Activated naive CD4-positive, alpha-beta T cell treated with anti-CD3 and anti-CD28 coated beads, Interleukin-2, amount 50 U/mL, for 72 hours (primary cell): ENCODE measurements around the gene MTFMT. TPM values are rescaled to one million over a fixed set of nuclear protein-coding genes. Genes with fewer than 3 reads are reported as not detected.

Experiments
- ATAC-seq, 2 donors: fragments of 150-1000 bp; cut with Tn5 transposase; 2 replicates each; pipeline ENCODE4 v1.10.0; 2021; ENCODE audit warnings: mild to moderate bottlenecking in 2 of 2, moderate library complexity in 2 of 2
- DNase-seq, 2 donors: peaks; one replicate each; pipeline ENCODE4 v3.0.0; 2021 to 2022; ENCODE audit warnings: low spot score in 2 of 2
- H3K27ac Mint-ChIP-seq, 2 donors: one replicate each; pipeline ENCODE4 v1.8.0; 2022; ENCODE audit warnings: mild to moderate bottlenecking in 2 of 2, mixed read lengths in 2 of 2
- H3K36me3 Mint-ChIP-seq, 2 donors: one replicate each; pipeline ENCODE4 v1.8.0; 2022; ENCODE audit warnings: mixed read lengths in 2 of 2
- H3K9me3 Mint-ChIP-seq, 2 donors: one replicate each; pipeline ENCODE4 v1.8.0; 2022; ENCODE audit warnings: mixed read lengths in 2 of 2
- total RNA-seq, 2 donors: library from RNA; stranded (reverse); gene quantifications; one replicate each; pipeline ENCODE4 v1.2.3, GENCODE V29; 2022

MTFMT gene
- total RNA-seq, 2 donors from 2014 or later, result 15.7 to 17.3 TPM

- Mint-ChIP-seq H3K9me3 (no peaks in the 10 kb centered on the region), H3K36me3 (peaks cover 0 to 5% of the 10 kb centered on the region in 2 donors), H3K27ac (no peak overlapping the region)
- ATAC-seq, result no peak
- DNase-seq, result no peak
Observed at GRCh38 chr15:65066635-65067316, 37.3 kb upstream of the MTFMT start.

DNA sequence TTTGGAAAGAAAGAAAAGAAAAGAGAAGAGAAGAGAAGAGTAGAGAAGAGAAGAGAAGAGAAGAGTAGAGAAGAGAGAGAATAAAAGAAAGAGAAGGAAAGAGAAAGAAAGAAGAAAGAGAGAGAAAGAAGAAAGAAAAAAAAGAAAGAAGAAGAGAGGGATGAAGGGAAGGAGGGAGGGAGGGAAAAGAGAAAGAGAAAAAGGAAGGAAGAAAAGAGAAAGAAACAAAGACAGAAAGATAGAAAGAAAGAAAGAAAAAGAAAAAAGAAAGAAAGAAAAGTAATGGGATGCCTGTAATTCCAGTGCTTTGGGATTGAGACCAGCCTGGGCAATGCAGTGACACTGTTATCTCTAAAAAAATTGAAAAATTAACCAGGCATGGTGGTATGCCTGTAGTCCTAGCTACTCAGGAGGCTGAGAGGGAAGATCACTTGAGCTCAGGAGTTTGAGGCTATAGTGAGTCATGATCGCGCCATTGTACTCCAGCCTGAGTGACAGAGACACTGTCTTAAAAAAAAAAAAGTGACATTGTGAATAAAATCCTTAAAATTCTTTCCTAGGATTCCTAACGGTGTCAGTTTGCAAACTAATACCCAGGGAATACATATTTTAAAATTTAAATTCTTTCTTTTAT, 36.7 kb upstream of the MTFMT start:
- Mint-ChIP-seq H3K9me3 (no peaks in the 10 kb centered on the region), H3K36me3 (peaks cover 0 to 5% of the 10 kb centered on the region in 2 donors), H3K27ac (no peak overlapping the region)
- no peak for ATAC-seq
- DNase-seq, result no peak

GRCh38 chr15:65062726-65063125, 33.3 kb upstream of the MTFMT start:
- DNase-seq (no peak), ATAC-seq (no peak)
- Mint-ChIP-seq H3K9me3 (no peaks in the 10 kb centered on the region), H3K27ac (no peak overlapping the region), H3K36me3 (no peaks in the 10 kb centered on the region)

DNA sequence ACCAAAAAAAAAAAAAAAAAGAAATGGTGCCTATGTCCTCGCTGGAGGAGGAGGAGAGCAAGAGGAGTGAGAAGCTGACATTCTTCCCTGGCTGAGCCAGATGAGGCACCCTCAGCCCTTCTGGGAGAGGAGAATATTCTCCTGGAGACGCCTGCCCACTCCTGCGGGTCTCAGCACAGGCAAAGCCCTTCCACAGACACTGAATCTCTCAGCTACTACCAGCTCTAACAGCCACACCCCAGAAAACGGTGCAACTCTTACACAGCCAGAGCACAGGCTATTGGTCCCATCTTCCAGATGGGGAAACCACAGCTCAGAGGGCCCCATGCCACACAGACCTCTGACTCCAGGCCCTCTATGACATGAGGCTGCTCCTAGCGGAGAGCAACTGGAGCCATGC, 32.6 kb upstream of the MTFMT start:
- Mint-ChIP-seq H3K36me3 (no peaks in the 10 kb centered on the region), H3K9me3 (no peaks in the 10 kb centered on the region), H3K27ac (no peak overlapping the region)
- ATAC-seq (no peak), DNase-seq (no peak)

DNA sequence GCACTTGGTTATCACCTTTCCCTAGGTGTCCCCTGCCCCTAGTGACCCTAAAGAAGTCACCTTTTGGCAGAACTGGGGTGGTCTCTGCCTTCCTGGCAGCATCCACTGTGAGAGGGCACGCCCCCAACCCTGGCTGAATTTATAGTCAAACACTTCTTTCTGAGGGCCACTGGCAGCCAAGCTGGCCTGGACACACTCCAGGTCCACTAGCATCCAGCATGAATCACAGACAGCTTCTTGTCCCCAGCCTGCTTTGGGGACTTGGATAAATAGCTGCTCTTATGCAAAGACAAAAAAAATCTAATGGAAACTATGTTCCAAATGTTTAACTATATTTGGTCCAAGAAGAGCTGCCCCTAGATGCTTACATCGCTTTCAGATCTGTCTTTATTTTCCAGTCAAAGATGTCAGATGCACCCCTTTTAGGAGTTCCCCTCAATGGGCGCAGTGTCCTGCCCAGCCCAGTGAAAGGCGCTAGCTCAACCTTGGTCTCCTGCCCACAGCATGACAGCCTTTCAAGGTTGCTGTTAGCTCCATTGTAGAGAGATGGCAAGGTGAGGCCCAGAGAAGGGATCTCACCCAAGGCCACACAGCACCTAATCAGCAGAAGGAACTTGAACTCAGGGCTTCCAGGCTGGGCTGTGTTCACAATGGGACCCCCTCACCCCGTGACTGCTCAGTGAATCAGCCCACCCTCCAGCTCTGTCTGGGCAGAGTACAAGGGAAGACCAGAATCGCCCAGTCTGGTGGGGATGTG, 31.4 kb upstream of the MTFMT start:
- no peaks in the 10 kb centered on the region for H3K9me3 Mint-ChIP-seq
- H3K27ac Mint-ChIP-seq, result no peak overlapping the region
- DNase-seq (no peak), ATAC-seq (no peak)
- no peaks in the 10 kb centered on the region for H3K36me3 Mint-ChIP-seq

DNA sequence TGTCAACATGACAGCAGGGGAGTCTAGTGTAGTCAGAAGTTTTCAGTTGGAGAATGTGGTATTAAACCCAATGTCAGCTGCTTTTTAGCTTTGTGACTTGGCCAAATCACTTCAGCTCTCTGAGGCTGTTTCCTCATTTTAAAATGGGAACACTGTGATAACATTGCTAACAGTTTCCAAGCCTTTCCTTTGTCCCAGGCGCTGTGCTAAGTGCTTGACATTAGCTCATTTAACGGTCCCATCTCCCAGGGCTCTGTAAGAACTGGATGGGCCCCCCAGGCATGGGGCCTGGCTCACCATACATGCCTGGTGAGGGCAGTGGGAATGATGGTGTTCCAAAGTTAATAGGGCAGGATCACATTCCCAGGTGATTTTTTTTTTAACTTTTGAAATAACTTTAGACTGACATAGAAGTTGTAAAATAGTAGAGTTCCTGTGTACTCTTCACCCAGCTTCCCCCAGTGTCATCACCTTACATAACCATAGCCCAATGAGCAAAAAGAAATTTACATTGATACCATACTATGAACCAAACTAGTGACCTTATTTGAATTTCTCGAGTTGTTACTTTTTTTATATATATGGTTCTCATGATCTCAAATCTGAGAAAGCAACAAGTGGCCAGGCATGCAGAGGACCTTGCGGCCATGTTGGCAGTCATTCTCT, 30.6 kb upstream of the MTFMT start:
- no peak overlapping the region for H3K27ac Mint-ChIP-seq
- DNase-seq (no peak), ATAC-seq (no peak)
- H3K36me3 Mint-ChIP-seq, result no peaks in the 10 kb centered on the region
- H3K9me3 Mint-ChIP-seq, result no peaks in the 10 kb centered on the region

DNA sequence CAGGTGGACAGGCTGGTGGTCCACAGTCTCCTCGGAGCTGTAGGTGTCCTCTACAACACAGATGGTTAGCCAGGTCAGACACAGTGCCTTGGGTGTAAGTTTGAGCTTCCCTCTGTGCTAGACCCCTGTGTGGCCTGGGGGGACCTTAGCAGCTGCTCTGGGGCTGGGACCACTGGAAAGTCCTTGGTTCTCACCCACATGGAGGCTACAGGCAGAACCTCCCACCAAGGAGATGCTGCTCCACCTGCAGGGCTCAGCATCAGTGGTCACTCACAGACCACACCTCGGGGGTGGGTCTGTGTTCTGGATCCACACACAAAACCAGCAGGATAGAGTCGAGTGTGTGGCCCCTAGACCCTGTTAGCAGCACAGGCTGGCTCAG, 29.9 kb upstream of the MTFMT start:
- Mint-ChIP-seq H3K27ac (no peak overlapping the region), H3K36me3 (no peaks in the 10 kb centered on the region), H3K9me3 (no peaks in the 10 kb centered on the region)
- DNase-seq (no peak), ATAC-seq (no peak)

DNA sequence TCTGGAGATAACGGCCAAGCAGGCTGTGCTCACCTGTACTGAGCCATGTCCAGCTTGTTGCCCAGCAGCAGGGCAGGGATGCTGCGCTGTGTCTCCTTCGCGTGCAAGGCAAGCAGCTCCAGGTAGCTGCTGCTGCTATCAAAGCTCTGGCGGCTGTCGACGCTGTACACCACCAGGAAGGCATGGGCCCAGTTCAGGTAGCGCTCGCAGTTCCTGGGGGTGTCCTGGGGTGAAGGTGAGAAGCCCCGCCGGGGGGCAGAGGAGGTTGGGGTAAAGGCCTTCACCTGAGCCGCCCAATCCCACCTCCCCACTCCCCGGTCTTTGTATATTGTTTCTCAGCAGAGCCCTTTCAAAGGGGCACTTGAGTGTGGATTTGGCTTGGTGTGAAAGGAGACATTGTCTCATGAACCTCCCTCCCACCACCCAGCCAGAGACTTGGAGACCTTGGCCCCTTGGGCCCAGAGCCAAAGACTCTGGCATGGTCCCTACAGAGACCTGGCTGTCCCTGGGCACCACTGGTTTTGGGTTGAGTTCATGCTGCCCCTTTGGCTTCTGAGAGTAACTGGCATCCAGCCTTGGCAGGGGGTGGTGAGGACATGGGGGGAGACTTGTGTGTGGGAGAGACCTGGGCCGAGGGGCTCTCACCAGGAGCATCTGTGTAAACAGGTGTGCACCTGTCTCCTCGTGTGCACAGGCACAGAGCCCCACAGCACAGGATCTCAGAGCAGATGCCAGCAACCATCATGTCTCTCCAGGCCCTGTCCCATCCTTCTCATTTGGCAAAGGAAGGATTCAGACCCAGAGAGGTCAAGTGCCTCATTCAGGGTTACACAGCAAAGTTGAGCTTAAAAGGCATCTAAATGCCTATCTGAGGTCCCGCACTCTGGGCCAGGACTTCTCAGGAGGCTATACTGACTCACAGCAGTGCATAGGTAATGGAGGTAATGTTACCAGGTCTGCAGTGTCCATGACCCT, 29.2 kb upstream of the MTFMT start:
- Mint-ChIP-seq H3K27ac (no peak overlapping the region), H3K36me3 (no peaks in the 10 kb centered on the region), H3K9me3 (no peaks in the 10 kb centered on the region)
- DNase-seq (no peak), ATAC-seq (no peak)

DNA sequence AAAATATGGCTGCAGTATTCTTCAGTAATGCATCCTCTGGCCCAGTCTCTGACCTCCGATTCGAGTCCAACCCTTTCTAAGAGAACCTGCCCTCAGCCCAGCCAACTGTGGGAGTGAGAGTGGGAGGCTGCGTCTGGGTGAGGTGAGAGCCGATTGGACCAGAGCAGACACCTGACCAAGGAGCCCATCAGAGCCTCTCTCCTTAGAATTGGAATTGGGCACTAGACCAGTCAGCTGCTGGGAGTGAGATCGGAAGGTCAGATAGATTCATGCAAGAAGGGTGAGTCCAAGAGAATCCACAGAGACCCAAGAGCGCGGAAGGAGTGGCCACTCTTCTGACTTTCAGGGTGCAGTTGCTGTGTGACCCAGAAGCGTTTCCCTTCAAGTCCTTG, 28.1 kb upstream of the MTFMT start:
- ATAC-seq (no peak), DNase-seq (no peak)
- no peak overlapping the region for H3K27ac Mint-ChIP-seq
- H3K36me3 Mint-ChIP-seq, result no peaks in the 10 kb centered on the region
- H3K9me3 Mint-ChIP-seq, result no peaks in the 10 kb centered on the region

- H3K9me3 Mint-ChIP-seq, result no peaks in the 10 kb centered on the region
- no peaks in the 10 kb centered on the region for H3K36me3 Mint-ChIP-seq
- no peak overlapping the region for H3K27ac Mint-ChIP-seq
- no peak for ATAC-seq
- DNase-seq, result no peak
Observed at GRCh38 chr15:65056868-65057548, 27.6 kb upstream of the MTFMT start.

DNA sequence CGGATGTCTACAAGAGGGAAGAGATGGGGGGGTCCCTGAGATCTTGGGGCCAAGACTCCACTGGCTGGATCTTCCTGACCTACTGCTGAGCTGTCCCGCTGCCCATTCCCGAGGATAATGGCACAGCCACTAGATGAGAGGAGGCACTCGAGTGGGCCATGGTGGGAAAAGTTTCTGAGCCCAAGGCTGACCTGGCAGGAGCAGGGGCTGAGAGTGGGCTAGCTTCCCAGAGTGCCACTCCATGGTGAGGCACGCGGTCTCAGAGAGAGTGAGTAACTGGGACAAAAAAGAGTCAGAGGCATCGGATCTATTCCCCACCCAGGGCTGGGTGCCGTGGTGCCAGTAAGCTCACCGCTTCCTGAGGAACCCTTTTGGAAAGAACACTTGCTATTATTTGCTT, 26.7 kb upstream of the MTFMT start:
- Mint-ChIP-seq H3K27ac (no peak overlapping the region), H3K9me3 (no peaks in the 10 kb centered on the region), H3K36me3 (no peaks in the 10 kb centered on the region)
- no peak for ATAC-seq
- DNase-seq, result no peak

DNA sequence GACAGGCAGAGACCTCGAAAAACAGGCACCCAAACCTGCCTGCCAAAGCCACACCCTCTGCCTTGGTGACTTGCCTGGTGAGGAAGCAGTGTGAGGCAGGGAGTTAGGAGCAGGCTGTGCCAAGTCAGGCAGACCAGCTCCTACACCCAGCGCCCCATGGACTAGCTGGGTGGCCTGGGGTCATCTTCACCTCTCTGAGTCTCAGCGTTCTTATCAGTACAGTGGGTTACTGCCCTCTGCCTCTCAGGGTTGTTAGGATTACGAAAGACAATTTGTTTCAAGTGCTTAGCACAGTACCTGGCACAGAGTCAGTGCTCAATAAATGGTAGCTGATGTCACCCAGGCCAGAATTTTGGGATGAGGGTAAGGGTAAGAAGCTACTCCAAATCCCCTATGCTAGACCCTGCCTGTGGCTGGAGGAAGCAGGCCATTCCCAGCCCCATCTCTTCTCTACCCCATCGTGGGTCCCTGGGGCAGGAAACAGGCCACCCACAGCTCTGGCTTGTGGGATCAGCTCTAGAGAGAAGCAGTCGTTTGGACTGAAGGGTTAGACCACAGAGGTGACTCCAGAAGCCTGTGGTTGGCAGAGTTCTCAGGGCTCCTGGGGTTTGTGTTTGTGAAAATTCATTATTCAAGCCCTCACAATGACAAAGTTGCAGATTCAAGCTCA, 25.9 kb upstream of the MTFMT start:
- H3K9me3 Mint-ChIP-seq, result no peaks in the 10 kb centered on the region
- no peaks in the 10 kb centered on the region for H3K36me3 Mint-ChIP-seq
- DNase-seq (no peak), ATAC-seq (no peak)
- peak overlapping the region in 1 of 2 donors; percentile 75 for H3K27ac Mint-ChIP-seq

DNA sequence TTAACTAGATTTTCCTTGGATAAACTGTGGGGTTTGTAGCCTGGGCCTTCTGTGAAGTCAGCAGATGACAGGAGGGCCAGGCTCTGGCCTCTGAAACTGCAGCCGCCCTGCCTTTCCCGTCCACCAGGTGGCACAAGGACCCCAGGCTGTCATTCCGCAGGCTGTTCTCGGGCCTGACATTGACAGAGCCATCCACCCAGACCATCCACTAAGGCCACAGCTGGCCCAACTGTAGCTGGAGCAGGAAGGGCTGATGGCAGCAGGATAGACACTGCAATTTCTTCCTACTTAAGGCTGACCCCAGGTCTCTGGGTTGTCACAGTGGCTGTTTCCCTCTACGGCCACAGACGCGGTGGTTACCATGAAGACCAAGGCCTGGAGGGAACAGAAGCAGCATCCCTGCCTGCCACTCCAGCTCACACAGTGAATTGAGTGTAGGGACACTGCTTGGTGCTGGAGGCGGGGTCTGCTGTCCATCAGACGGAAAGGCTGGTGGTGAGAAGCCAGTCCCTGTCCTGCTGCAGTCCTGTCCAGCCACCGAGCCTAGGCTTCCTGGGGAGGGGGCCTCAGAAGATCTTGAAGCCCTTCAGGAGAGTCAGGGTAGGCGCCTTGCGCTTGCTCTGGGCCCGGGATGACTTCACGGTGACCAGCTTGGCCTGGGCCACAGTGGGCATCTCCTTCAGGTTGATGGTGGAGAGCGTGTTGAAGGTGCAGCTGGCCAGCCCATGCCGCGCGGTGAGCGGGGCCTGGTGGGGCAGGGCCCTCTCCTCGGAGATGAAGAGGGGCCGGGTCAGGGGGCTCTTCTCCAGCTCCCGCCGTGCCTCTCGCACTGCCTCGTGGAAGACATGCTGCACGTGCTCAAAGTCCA, 25.1 kb upstream of the MTFMT start:
- H3K36me3 Mint-ChIP-seq, result no peaks in the 10 kb centered on the region
- ATAC-seq, result peak; percentile 58 to 60
- H3K9me3 Mint-ChIP-seq, result no peaks in the 10 kb centered on the region
- H3K27ac Mint-ChIP-seq, result no peak overlapping the region
- peak in 1 of 2 donors; percentile 71 for DNase-seq

DNA sequence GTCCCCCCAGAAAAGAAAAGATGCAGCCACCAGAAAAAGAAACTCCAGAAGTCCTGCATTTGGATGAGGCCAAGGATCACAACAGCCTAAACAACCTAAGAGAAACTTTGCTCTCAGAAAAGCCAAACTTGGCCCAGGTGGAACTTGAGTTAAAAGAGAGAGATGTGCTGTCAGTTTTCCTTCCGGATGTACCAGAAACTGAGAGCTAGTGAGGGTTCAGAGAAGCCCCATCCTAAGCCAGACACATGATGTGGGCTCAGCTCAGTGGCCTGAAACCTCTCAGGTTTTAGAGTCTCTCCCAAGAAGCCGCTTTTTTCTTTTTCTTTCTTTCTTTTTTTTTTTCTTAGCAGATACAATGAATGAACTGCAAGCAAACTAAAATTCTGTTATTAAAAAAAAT, 23.5 kb upstream of the MTFMT start:
- Mint-ChIP-seq H3K9me3 (no peaks in the 10 kb centered on the region), H3K36me3 (no peaks in the 10 kb centered on the region), H3K27ac (no peak overlapping the region)
- no peak for DNase-seq
- ATAC-seq, result no peak

DNA sequence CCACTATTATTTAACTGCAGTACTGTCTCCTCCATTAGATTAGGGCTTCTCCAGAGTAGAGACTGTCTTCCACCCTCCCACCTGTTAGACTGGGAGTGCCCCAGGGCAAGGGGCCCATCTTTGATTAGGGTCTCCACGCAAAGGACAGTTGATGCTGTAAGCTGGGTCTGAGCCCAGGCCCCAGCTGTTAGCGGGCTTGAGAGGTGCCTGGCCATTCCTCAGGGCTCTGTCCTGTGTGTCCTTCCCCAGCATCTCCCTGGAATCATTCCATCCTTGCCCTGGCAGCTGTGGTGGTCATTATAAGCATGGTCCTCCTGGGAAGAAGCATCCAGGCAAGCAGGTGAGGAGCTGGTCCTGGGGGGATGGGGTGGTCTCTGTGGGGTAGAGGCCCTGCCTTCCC, 21.8 kb upstream of the MTFMT start:
- ATAC-seq (no peak), DNase-seq (no peak)
- no peaks in the 10 kb centered on the region for H3K36me3 Mint-ChIP-seq
- peak overlapping the region in 1 of 2 donors; percentile 13 for H3K27ac Mint-ChIP-seq
- no peaks in the 10 kb centered on the region for H3K9me3 Mint-ChIP-seq
